C4-2B (cell line): ENCODE results near the gene RPAIN.

Source experiments
- CTCF ChIP-seq: fragments of 450-650 bp; conservative IDR thresholded peaks from 2 replicates; pipeline ENCODE4 v1.5.1; 2017; ENCODE audit warnings: mild to moderate bottlenecking
- ZFX ChIP-seq: fragments of 450-650 bp; IDR thresholded peaks from 2 replicates; pipeline ENCODE4 v1.6.1; 2017

DNA sequence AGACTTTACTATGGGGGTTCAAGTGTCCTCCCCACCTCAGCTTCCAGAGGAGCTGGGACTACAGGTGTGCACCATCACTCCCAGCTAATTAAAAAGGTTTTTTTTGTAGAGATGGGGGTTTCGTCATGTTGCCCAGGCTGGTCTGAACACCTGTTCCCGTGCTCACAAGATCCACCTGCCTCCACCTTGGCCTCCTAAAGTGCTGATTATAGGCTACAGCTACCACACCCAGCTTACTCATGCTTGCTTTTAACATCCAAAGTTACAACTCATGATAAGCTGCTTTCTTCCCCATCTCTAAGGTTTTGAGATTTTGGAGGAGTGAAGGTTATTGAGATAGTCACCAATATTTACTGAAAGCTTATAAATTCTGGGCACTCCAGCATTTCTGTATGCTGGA lies 3.1 kb upstream of the RPAIN start:
- TF ChIP-seq CTCF, result no peak
- TF ChIP-seq ZFX, result no peak
